ENCODE results near the gene SYT5.
A peak's percentile ranks its signal among the peaks of the same experiment; 100 is the strongest.
"Not testable (repeated sequence)": the region's sequence is repeated elsewhere in the genome, so short reads cannot be mapped to it uniquely, and the experiment has no call there.

Gene SYT5

GRCh38 chr19:55206664-55207500, 26.8 kb upstream of the SYT5 start:
- DNase-seq, result peak; percentile 97

DNA sequence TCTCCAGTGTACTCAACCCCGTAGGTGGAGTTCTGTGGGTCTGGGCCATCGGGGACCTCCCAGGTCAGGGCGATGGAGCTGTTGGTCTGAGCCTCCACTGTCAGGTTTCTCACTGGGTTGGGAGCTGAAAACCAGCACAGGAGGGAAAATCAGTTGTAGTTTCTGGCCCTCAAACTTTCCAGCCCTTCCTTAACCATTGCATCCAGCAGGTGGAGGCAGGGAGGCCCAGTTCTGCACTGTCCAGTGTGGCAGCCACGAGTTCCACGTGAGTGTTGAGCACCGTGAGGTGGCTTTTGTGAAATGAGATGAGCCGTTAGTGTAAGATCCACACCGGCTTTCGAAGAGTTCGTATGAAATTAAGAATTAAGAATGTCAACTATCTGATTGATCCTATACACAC, 22.1 kb upstream of the SYT5 start:
- peak; percentile 20 for DNase-seq

DNA sequence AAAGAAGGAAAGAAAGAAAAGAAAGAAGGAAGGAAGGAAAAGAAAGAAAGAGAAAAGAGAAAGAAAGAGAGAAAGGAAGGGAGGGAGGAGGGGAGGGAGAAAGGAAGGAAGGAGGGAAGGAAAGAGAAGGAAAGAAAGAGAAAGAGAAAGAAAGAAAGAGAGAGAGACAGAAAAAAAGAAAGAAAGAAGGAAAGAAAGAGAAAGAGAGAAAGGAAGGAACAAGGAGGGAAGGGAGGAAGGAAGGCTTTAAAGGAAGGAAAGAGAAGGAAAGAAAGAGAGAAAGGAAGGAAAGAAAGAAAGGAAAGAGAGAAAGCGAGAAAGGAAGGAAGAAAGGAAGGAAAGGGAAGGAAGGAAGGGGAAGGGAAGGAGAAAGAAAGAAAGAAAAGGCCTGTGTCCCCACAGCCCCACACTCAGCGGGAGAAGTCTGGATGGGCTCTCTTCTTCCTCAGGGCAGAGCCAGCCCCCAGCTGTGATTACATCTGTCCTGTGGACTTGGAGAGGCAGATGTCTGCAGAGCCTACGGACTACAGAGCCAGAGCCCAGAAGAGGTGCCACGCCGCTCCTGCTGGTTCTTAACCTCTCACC, 19.6 kb upstream of the SYT5 start:
- DNase-seq, result no peak

DNA sequence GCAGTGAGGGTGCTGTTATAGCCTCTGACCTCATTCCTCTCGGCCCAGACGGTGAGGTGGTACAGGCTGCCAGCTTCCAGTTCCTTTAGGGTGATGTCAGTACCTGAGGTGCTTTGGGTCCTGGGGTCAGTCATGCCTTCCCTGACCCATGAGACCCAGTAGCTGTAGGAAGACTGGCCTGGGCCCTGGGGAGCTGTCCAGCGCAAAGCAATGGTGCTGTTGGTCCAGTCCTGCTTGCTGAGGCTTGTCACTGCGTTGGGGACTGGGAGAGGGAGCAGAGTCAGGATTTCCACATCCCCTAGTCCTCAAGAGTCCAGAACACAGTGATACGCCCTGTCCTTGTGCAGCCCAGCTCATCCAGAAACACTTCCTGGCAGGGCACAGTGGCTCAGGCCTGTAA, 18.6 kb upstream of the SYT5 start:
- no peak for DNase-seq

- peak; percentile 38 for DNase-seq
Measured at GRCh38 chr19:55197528-55197927, 17.4 kb upstream of the SYT5 start.

DNA sequence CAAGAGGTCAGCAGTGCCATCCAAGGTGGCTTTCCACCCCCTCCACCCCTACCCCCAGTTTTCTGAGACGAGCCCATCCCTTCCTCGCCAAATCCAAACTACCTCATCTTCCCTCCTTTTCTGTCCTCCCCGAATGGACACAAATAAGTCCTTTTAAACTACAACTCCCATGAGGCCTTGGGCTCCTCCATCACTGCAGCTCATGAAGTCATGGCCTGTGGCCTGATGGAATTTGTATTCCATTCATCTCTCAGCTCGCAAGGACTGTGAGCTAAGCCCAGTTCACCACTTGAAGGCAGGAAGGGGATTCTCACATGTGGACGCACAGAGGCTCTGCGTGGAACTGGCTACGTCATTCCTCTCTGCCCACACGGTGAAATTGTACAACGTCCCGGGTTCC, 16.7 kb upstream of the SYT5 start:
- no peak for DNase-seq

DNA sequence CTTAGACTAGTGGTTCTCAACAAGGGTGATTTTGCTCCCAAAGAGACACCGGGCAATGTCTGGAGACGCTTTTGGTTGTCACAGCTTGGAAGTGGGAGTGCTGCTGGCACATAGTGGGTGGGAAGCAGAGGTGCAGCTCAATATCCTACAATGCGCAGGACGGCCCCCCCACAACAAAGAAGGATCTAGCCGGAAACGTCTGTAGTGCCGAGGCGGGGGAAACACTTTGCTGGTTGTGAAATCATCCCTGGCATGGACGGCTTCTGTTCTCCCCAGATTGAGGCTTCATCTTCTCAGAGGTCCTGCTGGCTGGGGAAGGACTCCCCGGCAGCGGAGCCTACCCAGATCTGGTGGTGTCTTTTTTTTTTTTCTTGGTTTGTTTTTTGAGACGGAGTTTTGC, 13.4 kb upstream of the SYT5 start:
- no peak for DNase-seq

DNA sequence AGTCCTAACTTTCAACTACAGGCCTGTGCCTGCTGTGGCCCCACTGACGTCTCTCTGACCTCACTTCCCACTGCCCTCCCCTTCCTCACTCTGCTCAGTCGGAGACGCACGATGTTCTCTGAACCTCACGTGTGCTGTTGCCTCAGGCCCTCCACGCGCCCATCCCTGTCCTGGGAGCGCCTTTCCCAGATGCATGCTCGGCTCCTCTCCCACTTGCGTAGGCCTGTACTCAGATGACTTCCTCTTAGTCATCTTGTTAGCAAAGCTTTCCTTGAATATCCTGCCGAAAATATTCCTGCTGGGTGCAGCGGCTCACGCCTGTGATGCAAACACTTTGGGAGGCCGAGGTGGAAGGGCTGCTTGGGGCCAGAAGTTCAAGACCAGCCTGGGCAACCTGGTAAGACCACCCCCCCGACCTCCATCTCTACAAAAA, 9.3 kb upstream of the SYT5 start:
- no peak for DNase-seq

- peak; percentile 72 for DNase-seq
Measured at GRCh38 chr19:55188625-55189024, 8.5 kb upstream of the SYT5 start.

DNA sequence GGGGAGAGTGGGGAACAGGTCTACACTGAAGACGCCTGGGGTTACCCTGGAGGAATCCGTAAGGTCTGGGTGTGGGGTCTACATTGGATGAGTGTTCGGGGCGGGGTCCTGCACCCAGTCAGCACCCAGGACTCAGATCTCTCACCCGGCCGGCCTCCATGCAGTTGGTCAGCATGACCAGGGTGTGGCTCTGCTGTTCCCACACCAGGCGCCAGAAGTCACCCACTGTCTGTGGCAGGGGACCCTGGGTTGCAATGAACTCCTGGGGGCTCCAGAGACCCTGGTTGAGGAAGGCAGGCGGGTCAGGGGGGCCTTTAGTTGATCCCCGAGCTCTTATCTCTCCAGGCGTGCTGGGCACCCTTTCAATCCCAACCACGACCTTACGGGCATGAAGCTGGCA, 6.0 kb upstream of the SYT5 start:
- no peak for DNase-seq

DNA sequence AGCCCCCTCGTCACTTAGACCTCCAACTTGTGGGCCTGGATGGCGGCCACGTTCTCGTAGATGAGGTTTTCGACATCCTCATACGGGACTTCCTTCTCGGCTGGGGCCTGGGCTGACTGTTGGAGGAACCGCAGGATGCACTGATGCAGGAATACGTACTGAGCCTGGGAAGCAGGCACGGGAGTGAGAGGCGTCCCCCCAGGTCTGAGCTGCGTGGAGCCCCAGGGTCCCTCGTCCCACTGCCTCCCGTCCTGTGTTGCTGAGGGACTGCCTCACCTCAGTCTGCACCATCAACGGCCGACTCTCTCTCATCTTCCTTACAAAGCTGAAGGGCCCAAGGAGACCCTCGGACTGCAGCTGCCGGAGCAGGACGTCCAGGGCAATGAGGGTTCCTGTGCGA, 1.7 kb upstream of the SYT5 start:
- no peak for DNase-seq

GRCh38 chr19:55178781-55179599, 1.1 kb downstream of the SYT5 start:
- peak; percentile 86 for DNase-seq

DNA sequence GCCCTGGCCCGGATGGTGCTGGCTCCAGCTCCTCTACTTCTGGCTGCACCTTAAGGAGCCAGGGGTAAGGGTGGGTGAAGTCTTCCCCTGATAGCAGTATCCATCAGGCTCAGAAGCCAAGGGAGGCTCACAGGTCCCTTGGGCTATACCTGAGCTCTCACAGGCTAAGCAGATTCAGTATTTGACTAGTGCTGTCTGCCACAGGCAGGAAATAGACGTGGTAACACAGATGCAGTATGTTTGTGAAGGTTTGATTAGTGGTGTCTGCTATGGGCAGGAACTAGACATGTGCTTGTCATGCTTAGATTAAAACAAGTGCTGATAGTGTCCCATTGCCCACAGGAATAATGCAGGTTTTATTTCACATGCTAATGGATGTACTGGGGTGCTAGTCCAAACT, 4.0 kb downstream of the SYT5 start:
- DNase-seq, result peak; percentile 64

GRCh38 chr19:55175117-55175867, 4.8 kb downstream of the SYT5 start:
- DNase-seq, result no peak

GRCh38 chr19:55174425-55175116, 5.5 kb downstream of the SYT5 start:
- DNase-seq, result no peak

GRCh38 chr19:55173714-55174409, 6.2 kb downstream of the SYT5 start:
- peak; percentile 75 for DNase-seq

DNA sequence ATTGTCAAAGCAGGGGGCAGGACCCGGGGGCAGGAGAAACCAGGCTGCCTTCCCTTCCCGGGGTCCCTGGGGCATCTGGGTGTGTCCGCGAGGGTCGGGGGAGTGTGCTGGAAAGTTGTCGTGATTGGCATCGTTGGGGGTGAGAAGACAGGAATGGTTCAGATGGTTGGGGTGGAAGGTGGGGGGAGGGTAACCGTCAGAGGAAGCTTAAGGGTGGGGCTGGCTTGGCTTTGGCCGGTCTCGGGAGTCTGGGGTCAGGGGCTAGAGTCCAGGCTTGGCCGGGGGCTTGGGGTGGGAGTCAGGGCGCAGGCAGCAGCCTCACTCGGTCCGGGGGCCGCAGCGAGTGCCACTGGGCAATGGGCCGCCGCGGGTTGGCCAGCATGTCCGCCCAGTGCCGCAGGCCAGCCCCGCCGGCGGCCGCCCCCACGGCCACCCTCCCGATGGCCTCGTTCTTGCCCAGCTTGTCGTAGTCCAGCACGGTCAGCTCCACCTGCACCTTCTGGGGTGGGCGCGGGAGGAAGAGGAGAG, 6.8 kb downstream of the SYT5 start:
- no peak for DNase-seq

- no peak for DNase-seq
Measured at GRCh38 chr19:55172741-55173140, 7.3 kb downstream of the SYT5 start.

DNA sequence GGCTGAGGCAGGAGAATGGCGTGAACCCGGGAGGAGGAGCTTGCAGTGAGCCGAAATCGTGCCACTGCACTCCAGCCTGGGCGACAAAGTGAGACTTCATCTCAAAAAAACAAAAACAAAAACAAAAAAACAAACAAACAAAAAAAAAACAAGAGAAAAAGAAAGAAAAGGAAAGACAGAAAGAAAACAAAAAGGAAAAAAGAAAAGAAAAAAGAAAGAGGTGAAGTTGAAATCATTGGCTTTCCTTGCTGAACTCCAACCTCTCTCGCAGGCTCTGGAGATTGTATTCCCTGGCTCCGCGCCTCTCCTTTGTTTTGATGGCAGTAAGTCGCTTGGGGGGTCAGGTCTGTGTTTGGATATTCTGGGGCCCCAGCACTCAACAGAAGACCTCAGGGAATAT, 7.8 kb downstream of the SYT5 start:
- not testable (repeated sequence) for DNase-seq

DNA sequence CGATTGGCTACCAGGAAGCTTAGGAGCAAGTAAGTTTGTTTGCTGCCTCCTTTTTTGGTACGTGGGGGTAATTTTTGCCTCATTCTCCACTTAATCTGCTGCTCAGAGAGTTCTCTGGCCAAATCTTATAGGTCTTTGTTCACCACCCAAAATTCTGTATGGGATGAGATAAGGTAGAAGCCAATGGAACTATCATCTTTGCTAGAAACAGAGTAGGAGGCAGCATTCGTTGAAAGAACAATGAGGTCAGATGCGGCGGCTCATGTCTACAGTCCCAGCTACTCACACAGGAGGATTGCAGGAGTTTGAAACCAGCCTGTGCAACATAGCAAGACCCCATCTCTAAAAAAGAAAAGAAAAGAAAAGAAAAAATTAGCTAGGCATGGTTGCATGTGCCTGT, 8.6 kb downstream of the SYT5 start:
- no peak for DNase-seq

DNA sequence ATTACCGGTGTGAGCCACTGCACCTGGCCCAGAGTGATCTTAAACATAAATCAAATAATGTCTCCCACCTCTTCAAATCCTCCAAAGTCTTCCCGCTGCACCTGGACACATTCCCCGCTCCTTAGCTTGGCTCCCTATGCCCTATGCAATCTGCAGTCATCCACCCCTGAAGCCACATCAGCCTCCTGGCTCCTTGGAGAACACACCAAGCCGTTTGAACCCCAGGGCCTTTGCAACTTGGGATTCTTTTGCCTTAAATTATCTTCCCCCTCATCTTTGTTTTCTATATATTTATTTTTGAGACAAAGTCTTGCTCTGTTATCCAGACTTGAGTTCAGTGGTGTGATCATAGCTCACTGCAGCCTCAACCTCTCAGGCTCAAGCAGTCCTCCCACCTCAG, 11.0 kb downstream of the SYT5 start:
- no peak for DNase-seq
